Forelimb muscle (tissue), 1 donor: Measurements from ENCODE around the gene CLK4. TPM values are rescaled to one million over a fixed set of nuclear protein-coding genes. Genes with fewer than 3 reads are reported as not detected.

Experiments used
- DNase-seq: peaks from one replicate; pipeline ENCODE4 v3.0.0-alpha.2; 2013; ENCODE audit warnings: low read depth
- polyA plus RNA-seq: library from polyadenylated mRNA; unstranded; fragments of 120-200 nt; gene quantifications from one replicate; pipeline ENCODE4 v1.2.1, GENCODE V29; 2013; ENCODE audit not compliant: insufficient read length

The CLK4 gene
- 37.7 TPM for polyA plus RNA-seq

DNA sequence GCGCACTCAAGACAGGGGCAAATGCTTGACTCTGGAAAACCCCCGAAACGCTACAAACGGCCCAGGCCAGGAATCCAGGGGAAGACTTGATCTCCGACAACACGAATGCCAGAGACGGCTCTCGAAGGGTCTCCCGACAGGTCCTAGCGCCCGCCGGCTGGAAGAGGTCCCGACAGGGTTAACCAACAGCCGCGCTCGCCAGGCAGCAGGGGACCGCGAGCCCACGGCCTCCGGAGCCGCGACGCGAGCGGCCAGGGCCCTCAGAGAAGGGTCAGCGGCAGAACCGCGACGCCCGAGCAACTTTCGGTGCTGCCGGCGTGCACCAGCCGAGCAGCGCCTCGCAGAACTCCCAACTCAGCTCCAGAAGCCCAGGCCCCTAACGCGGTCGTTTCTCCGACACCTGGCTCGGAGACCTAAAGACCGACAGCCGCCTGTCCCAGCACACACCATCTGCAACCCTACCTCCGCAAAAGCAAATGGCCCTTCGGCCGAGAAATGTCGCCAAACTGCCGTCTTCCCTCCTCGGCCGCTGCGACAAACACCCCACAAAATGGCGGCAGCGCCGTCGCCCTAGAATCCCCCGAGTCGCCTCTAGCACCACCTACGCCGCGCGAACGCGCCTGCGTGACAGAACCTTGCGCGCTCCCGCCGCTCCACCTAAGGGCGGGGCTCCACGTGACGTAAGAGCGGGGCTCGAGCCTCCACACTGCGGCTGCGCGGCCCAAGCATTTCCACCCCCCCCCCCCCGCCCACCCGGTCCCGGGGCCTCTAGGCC, at the start of gene CLK4:
TSS of gene CLK4 (minus strand) at position 567 of the 775 bp plus-strand sequence. CDS start 3,634 bp downstream, outside the sequence.
- DNase-seq: peak; percentile 87

DNA sequence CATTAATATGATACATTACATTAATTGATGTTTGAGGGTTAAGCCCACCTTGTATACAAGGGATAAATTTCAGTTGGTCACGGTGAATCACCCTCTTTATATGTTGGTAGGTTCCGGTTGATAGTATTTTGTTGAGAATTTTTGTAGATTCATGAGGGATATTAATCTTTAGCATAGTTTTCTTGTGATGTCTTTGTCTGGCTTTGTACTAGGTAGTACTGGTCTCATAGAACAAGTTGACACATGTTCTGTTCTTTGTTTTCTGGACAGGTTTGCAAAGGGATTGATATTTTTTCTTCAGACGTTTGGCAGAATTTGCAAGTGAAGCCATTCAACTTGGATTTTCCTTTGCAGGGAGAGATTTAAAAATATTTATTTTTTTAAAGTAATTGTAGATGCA, 49.1 kb upstream of the CLK4 start:
- DNase-seq: no peak

DNA sequence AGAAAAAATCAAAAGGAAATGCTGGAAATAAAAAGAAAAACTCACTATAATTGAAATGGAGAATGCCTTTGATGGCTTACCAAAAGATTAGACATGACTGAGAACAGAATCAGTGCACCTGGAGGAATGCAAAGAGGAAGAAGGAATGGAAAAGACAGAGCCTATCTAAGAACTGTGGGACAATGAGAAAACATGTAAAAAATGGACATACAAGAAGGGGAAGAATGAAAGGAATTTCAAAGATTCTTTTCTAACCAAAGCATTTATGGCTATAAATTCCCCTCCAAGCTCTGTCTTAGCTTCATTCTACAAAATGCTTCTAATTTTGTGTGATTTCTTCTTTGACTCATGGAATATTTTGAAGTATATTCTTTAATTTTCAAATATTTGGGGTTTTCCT, 47.5 kb upstream of the CLK4 start:
- no peak for DNase-seq

DNA sequence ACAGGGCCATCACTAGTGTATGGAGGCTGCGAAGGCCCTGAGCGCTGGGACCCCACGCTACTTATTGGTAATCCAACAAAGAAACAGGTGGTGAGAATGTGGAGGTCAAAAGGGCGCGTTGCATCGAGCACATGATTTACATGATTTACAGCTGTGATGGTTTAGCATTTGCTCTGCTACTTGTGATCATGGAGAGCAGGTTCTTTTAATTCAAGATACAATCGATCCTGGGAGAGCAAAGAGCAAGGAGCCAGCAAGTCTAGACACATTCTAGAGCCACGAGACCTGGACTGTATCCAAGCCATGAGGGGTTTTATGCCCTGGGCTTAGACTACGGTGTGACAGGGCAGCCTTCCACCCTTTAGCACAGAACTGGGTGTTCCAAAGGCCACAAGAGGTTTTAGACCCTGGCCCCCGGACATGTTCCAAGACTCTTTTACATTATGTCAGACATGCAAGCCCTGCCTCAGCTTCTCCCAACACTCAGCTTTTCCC, 47.0 kb upstream of the CLK4 start:
- DNase-seq: no peak

DNA sequence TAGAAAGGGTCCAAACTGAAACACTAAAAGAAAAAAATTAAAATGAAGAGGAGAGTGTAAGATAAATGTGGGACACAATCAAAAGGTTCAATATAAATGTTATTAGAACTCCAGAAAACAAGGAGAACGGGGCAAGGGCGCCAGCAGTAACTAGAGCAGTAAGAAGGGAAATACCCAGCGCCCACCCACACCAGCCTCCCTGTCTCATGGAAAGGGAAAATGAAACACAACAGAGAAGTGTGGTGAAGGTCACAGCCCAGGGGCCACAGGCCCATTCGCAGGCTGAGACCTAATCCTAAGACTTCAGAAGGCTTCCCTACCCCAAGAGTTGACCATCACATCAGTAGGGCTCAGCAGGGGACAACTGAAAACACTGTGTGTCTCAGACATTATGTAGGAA, 45.8 kb upstream of the CLK4 start:
- DNase-seq: no peak

DNA sequence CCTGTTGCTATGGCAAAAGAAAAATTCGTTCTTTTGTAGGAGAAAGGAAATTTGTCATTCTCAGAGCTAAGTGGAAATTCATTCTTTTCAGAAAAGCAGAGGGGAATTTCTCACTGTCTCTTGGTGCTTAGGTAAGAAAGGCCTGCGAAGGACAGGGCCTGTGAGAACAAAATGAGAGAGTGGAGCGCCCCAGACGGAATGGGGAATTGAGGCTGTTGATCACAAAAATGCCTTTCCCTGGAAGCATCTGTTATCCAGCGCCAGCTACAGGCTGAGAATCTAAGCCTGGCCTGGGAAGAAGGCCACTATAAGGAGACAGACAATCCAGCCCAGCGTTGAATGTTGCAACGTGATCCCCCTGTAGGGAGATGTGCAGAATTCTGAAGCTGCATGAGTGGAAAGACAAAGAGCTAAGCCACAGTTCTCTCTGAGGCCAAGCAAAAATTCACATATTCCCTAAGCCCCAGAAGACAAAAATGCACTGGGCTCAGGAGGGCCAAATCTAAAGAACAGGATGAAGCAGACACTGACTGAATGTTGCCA, 44.8 kb upstream of the CLK4 start:
- no peak for DNase-seq

DNA sequence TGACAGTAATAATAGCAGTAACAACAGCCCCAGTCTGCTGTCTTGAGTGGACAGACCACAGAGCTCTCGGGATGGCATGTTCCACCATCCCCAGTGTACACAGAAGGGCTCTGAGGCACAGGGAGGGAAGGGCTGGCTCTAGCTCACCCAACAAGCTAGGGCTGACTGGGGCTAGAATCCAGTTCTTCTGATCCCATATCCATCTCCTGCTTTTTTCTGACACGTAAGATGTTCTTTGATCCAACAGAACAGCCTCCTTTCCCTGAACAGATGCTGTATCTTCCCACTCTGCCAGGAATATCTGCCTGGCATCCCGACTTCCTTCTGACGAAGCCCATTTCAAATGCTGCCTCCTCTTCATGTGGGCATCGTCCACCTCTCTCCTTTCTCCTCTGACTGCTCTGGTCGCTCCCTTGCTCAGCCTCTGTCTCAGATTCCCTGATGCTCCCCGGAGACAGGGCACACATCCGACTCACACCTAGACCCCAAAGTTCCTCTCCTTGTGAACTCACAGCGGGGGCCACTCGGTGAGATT, 43.6 kb upstream of the CLK4 start:
- no peak for DNase-seq

DNA sequence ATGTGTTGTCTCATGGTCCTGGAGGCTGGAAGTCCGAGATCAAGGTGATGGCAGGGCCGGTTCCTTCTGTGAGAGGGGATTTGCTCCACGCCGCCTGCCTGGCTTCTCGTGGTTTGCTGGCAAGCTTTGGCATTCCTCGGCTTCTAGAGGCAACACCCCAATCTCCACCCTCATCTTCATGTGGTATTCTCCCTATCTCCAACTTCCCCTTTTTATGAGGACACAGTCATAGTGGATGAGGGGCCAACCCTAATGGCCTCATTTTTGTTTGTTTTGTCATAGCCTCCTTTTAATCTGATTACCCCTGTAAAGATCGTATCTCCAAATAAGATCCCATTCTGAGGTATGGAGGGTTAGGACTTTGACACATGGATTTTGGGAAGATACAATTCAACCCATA, 41.7 kb upstream of the CLK4 start:
- DNase-seq: no peak

DNA sequence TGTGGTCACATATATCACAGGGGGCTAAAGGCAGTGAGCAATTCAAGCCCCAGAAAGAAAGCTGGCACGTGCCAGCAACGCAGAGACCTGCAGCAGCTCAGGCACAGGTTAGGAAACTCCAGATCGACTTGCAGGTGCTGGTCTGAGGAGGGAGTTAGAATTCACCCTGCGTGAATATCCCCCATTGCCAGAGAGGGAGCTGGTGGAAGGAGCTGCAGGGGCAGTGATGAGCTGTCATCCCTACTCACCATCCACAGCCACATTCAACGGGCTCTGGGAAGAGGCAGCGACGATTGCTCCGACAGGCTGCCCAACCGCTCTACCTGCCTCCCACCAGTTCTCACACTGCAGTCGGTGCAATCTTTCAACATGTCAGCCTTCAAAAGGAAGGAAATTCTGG, 40.8 kb upstream of the CLK4 start:
- no peak for DNase-seq

DNA sequence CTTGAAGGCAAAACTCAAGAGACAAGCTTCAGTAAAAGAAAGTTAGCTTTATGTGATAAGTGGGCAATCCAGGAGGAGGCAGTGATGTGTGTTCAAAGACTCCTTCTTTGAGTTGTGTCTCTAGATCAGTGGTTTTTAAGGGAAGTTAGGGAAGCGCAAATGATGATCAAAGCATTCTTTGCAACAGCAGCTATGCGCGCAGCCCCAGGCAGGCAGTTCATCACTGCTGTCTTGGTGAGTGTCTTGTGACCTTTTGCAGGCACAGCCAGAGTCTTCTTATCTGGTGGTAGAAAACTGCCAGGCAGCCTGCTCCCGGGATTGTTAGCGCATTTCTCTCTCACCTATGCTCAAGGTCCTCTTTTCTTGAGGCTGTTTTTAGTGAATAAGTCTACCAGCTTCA, 40.3 kb upstream of the CLK4 start:
- DNase-seq: no peak

DNA sequence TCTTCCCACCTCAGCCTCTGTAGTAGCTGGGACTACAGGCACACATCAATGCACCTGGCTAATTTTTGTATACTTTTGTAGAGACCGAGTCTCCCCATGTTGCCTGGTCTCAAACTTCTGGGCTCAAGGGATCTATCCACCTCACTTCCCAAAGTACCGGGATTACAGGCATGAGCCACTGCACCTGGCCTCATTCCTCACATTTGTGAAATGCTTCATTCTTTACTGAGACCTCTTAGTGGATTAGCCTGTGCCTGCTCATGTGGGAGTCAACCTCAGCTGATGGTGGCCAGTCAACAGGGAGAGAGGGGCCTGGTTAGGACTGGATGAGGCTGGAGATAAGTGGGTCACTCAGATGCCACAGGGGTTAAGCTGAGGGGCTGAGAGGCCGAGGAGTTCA, 37.3 kb upstream of the CLK4 start:
- no peak for DNase-seq

DNA sequence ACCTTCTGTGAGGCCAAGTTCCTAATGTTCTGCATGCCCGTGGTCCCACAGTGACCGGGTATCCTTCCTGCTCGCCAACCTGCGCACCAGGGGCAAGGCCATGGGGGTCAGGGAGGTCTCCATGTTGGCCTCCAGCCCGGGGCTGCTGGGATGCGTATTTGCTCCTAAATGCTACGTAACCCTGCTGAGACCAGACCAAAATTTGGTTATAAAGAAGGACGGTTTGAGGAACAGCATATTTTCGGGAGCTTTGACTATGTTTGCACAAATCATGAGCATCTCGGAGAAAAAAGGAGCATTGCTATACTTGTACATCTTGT, 35.7 kb upstream of the CLK4 start:
- DNase-seq: no peak

DNA sequence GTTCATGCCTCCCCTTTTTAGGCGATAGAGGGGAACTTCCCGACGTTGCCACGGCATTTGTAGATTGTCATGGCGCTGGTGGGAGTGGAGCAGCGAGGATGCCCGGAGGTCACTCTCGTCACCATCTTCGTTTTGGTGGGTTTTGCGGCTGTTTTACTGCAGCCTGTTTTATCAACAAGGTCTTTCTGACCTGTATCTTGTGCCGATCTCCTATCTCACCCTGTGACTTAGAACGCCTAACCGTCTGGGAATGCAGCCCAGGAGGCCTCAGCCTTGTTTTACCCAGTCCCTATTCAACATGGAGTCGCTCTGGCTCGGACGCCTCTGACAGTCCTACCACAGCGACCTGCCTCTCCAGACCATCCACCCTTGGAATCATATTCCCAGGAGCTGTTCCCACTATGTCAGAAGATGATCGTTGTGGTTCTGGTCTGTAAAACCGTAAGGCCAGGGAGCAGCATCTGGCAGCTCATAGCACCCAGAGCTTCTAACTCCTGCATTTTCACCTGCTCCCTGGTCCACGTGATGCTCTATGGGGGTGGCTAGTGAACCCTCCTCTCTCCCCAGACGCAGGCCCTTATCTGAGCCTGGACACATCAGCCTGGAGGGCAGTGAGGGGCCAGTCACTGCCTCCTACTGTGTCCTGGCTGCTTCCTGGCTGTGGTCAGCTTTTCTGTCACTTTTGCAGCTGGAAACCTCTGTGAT, 35.1 kb upstream of the CLK4 start:
- no peak for DNase-seq

DNA sequence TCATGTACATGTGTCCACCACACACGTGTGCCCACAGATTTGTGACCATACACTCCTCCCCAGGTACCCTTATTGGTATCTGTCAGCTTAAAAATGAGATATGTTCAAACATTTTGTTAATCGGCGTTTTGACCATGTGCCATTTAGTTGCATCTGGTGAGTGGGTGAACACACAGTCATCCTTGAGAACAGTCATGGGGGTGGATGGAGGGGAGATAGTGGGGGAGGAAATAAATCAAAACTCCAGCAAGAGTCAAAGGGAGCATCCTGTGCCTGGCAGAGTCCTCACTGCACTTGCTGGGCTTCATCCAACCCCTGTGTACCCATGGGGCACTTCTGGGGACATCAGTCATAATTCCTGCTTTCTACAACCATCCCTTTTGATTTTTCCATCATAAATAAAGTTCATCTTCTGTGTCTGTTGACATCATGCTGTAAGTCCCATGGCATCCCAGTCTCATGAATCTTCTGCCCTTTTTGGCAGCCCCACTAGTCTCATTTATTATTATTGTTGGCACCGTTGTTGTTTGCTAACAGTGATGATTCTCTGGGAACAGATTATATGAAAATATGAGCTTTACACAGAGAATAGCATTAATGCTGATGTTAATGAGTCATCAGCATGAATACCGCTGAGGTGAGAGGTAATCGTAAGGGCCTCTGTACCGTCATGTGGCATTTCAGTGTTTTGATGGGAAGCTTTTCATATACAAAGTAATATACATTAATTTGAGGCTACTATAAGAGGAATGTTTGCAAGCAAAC, 24.4 kb upstream of the CLK4 start:
- no peak for DNase-seq

DNA sequence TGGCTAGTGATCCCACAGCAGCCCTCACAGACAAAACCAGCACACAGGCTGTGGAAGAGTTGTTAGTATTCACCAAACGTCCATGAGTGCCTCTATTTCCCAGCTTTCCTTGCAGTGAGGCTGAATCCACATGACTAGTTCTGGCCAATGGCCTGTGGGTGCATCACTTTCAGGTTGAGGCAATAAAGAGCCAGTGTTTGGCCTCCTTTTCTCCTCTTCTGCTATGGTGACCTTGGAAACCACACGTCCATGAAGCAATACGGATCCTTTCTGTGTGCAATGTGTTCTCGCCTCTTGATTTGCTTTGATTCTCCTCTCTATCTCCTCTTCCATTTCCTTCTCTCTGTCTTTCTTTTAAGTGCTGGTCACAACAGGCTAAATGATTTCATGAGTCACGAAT, 23.4 kb upstream of the CLK4 start:
- DNase-seq: no peak

DNA sequence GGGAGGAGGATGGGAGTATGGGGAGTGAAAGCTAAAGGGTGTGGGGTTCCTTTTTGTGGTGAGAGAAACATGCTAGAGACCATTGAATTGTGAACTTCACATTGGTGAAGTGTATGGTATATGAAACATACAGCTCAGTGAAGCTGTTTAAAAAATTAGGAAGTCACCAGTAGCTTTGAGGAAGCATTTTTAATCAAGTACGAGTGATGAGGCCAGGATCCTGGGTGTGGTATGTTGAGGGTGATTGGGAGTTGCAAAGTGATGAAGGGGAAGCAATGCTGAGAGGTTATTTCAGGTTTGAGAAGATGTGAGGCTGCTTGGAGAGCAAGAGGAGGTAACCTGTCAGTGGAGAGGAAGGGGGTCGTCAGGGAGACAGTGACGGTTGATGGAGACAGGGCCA, 22.7 kb upstream of the CLK4 start:
- DNase-seq: no peak

DNA sequence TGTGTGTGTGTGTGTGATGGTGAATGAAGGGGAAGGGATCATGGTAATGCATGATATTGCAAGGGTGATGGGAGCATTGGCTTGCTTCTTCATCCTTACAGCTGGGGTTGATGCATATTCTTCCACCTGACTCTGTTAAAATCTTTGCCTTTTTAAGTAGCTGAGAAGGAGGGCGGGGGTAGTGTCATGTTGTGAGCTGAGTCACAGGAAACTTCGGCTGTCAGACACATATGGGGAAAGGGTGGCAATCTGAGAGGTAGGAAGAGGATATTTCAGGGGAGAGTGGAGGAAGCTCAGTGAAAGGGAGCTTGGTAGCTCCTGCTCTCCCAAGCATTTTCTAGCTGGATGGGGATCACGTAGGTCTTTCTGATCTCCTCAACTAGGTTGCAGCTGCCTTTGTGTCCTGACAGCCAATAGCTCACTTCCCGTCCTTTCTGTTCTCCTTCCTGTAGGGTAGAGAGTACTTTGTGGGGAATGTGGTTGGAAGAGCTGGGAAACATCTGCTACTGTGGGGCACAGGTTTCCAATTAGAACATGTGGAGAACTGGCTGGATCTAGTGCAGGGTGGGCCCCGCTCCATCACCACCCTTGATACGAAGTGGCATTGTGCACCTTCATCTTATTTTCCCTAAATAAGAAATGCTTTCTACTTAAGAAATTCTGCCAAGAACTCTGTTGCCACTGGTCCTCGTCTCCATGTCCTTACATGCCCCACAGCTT, 18.1 kb upstream of the CLK4 start:
- no peak for DNase-seq

DNA sequence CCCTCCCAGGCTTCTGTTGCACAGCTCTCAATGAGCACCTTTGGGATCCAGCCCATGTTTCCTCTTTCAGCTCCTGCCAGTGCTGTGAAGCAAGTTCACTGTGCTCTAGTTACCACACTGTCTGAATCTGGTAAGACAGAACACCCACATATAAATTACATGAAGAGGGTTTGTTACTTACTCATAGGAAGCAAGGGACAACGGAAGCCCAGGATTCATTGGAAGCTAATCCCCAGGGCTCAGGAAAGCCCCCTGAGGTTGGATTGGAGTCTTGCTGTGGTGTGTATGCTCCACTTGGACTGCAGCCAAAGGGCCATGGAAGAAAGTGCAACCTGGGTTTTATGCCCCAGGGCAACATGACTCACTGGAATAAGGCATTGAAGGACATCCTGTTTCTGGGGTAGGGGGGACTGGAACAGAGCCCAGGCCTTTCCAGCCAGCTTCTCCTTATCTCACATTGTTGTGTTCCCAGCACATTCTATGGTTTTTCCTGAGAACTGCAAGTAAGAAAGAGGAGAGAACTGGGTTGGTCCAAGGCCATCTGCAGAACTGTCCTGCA, 15.6 kb upstream of the CLK4 start:
- DNase-seq: no peak

DNA sequence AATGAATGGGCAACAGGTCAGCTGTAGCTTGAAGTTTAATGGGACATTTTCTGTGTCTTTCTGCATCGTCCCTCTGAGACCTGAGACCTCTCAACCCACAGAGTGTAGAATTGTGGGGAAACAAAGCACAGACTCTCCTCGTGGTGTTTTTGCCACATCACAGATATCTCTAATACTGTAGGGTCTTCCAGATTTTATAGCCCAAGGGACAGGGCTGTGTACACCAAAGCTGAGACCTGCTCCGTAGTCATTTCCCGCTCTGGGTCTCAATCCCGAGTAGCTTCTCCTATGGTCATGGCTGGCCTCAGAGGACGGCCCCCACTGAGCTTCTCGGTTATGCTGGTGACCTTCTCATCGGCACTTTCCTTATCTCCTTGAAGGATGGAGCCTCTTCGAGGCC, 14.9 kb upstream of the CLK4 start:
- no peak for DNase-seq

DNA sequence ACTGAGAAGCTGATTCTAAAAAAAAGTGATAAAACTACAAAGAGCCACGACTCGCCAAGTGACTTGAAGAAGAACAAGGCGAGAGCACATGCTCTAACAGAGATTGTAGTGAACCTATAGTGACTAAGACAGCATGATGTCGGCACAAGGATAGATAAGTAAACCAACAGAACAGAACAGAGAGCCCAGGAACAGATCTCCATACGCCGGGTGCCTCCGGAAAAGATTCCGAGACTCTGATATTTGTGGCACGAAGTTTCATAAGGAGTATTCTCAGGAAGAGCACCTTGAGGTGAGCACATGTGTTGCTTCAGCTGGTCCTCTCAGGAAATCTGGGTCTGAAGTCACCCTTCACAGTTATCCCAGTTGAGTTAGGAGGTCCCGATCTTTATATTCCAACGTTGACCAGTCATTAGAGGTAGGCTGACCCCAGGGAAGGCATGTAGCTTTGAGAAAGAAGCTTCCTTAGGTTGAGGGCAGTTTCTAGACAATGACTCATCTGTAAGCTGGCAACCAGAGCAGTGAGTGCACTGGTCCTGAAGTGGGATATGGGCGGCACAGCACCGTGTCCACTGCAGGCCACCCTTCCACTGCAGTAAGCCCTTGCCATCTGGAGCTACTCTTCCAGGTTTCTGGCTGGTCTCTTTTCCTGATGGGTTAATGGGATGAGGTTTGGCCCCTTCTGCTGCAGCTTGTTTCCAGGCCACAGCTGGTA, 13.6 kb upstream of the CLK4 start:
- DNase-seq: no peak
